AG04449 (cell line): ENCODE data around the gene CKAP2L.
"Not testable (repeated sequence)": the region's sequence is repeated elsewhere in the genome, so short reads cannot be mapped to it uniquely, and the experiment has no call there.

Experiments
- CTCF ChIA-PET: fragments of 350-600 bp; formaldehyde crosslinking; extraction: SDS; loops from one replicate; lab custom pipeline; 2021; ENCODE audit warnings: antibody characterized with exemption; lab: Yijun Ruan, JAX
- POLR2A ChIA-PET: fragments of 400-600, 350-600 bp; formaldehyde crosslinking; extraction: SDS; loops from one replicate; lab custom pipeline; 2020; ENCODE audit warnings: antibody characterized with exemption, inconsistent platforms; lab: Yijun Ruan, JAX
- DNase-seq: peaks from one replicate; pipeline ENCODE4 v3.0.0-alpha.2; 2010; ENCODE audit warnings: low read depth, low spot score
- H3K4me3 ChIP-seq: 2 replicates; pipeline ENCODE4 v1.5.1; 2011; ENCODE audit warnings: low read depth, mild to moderate bottlenecking, control low read depth, low read length
- CTCF ChIP-seq: IDR thresholded peaks from one replicate; pipeline ENCODE4 v1.5.1; 2011; ENCODE audit warnings: mild to moderate bottlenecking, moderate library complexity, low read length, control low read depth, inconsistent platforms; ENCODE audit not compliant: insufficient read depth; ENCODE audit errors: missing control alignments

Gene CKAP2L

GRCh38 chr2:112718863-112719370 is 45.5 kb downstream of the CKAP2L start:
- no peak for DNase-seq
- CTCF ChIA-PET = interaction anchor here (2.8 kb wide), 1 partner anchor 8 kb away, joined by 20 read pairs; no protein-coding TSS in a partner anchor
- H3K4me3 ChIP-seq = no peak overlapping the region
- POLR2A ChIA-PET = no interaction called here
- no peak for TF ChIP-seq CTCF

- H3K4me3 ChIP-seq, POLR2A ChIA-PET, DNase-seq: not testable (repeated sequence)
- CTCF ChIA-PET = interaction anchor here (2.8 kb wide), 1 partner anchor 10 kb away, joined by 20 read pairs; no protein-coding TSS in a partner anchor
Measured at GRCh38 chr2:112716826-112717352, 47.5 kb downstream of the CKAP2L start.

GRCh38 chr2:112716094-112716493 is 48.3 kb downstream of the CKAP2L start:
- CTCF ChIA-PET = interaction anchor here (2.1 to 5.3 kb wide), 2 partner anchors 10 to 116 kb away, joined by 9 to 36 read pairs; no protein-coding TSS in a partner anchor
- POLR2A ChIA-PET, DNase-seq, H3K4me3 ChIP-seq: not testable (repeated sequence)

- DNase-seq = no peak
- ChIA-PET CTCF (interaction anchor here (0.8 to 5.3 kb wide), 5 partner anchors 9 to 226 kb away, joined by 3 to 36 read pairs (median 4); no protein-coding TSS in a partner anchor), POLR2A (no interaction called here)
- no peak for TF ChIP-seq CTCF
- no peak overlapping the region for H3K4me3 ChIP-seq
Measured at GRCh38 chr2:112714836-112715631, 49.4 kb downstream of the CKAP2L start.

GRCh38 chr2:112714331-112714730 is 50.1 kb downstream of the CKAP2L start:
- ChIA-PET CTCF (interaction anchor here (1.1 to 5.3 kb wide), 3 partner anchors 12 to 227 kb away, joined by 3 to 36 read pairs (median 9); no protein-coding TSS in a partner anchor), POLR2A (no interaction called here)
- no peak for TF ChIP-seq CTCF
- no peak for DNase-seq
- H3K4me3 ChIP-seq = no peak overlapping the region

GRCh38 chr2:112713926-112714325 is 50.5 kb downstream of the CKAP2L start:
- no peak for TF ChIP-seq CTCF
- POLR2A ChIA-PET = no interaction called here
- CTCF ChIA-PET = interaction anchor here (1.6 to 5.3 kb wide), 2 partner anchors 12 to 114 kb away, joined by 5 to 36 read pairs; no protein-coding TSS in a partner anchor
- no peak overlapping the region for H3K4me3 ChIP-seq
- no peak for DNase-seq

- CTCF ChIA-PET = interaction anchor here (1.6 to 5.3 kb wide), 2 partner anchors 13 to 114 kb away, joined by 5 to 36 read pairs; no protein-coding TSS in a partner anchor
- POLR2A ChIA-PET = no interaction called here
- DNase-seq = no peak
- H3K4me3 ChIP-seq = no peak overlapping the region
- TF ChIP-seq CTCF = no peak
Measured at GRCh38 chr2:112713585-112713925, 50.9 kb downstream of the CKAP2L start.
